HUDEP-2 (cell line): ENCODE results near the gene TNRC6C.
"Not testable (repeated sequence)": the region's sequence is repeated elsewhere in the genome, so short reads cannot be mapped to it uniquely, and the experiment has no call there.

Experiments used
- DNase-seq, 76 experiments: peaks; one replicate each; lab custom pipeline; 2025; ENCODE audit not compliant: unreplicated experiment in 76 of 76; lab: John Stamatoyannopoulos, UW

TNRC6C gene

DNA sequence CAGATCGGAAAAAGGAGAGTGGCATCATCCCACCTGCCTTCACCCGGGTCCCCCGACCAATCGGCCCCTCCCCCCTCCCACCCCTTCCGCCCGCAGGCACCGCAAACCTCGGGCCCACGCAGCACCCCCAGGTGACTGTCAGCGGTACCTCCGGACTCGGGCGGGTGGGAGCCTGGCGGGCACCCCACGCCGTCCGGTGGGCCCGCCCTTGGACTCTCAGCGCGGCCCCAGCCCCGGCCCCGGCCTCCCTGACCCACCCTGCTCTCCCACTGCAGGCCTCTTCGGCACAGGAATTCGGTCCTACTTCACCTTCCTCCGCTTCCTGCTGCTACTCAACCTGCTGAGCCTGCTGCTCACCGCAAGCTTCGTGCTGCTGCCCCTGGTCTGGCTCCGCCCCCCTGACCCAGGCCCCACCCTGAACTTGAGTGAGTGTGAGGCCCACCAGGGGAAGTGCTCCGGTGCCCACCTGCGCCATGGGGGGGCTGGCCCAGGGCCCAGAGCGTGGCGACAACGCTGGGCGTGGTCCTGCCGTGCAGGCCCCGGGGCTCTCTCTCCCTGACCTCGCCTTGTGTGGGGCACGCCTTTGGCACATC, 173.7 kb downstream of the TNRC6C start:
- DNase-seq = peak in 52 of 76 experiments; percentile 14 to 72 (median 44)

DNA sequence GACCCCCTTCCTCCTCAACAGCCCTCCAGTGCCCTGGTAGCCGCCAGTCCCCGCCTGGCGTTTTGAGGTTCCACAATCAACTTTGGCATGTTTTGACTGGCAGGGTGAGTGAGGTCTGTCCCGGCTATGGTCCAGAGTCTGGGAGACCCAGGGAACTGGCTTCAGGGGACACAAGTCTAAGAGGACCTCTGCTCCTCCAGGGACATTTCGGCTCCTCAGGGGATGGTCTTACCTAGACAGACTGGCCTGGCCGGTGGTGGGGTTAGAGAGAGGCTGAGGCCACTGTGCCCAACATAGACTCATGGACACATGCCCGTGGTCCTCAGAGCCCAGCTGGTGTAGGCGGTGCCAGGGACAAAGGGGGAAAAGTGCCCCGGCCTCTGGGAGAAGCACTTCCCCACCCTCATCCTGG, 174.3 kb downstream of the TNRC6C start:
- peak in 3 of 76 experiments; percentile 44 to 58 (median 54) for DNase-seq

DNA sequence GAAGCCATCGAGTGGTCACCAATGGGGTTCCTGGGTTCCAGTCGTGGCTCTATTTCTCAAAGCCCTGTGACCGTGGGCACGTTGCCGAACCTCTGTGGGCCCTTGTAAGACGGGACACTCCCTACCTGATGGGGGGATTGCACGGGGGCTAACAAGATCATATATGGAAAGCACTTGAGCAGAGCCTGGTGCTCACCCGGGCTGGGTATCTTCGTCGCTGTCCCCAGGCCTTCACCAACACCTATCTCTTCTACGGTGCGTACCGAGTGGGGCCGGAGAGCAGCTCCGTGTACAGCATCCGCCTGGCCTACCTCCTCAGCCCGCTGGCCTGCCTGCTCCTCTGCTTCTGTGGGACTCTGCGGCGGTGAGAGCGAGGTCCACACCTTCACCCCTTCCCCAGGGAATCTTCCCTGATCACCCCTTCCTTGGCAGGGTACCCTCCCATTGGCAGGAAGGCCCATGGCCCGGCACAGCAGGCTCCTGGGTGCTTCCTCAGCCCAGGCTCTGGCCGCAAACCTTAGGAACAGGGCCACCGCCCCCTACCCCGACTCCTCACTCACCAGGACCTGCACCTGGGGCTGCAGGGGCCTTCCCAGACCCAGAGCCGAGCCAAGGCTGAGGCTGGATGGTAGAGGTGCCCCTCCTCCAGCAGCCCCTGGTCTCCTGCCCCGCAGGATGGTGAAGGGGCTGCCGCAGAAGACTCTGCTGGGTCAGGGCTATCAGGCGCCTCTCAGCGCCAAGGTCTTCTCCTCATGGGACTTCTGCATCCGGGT, 174.9 kb downstream of the TNRC6C start:
- DNase-seq = no peak

DNA sequence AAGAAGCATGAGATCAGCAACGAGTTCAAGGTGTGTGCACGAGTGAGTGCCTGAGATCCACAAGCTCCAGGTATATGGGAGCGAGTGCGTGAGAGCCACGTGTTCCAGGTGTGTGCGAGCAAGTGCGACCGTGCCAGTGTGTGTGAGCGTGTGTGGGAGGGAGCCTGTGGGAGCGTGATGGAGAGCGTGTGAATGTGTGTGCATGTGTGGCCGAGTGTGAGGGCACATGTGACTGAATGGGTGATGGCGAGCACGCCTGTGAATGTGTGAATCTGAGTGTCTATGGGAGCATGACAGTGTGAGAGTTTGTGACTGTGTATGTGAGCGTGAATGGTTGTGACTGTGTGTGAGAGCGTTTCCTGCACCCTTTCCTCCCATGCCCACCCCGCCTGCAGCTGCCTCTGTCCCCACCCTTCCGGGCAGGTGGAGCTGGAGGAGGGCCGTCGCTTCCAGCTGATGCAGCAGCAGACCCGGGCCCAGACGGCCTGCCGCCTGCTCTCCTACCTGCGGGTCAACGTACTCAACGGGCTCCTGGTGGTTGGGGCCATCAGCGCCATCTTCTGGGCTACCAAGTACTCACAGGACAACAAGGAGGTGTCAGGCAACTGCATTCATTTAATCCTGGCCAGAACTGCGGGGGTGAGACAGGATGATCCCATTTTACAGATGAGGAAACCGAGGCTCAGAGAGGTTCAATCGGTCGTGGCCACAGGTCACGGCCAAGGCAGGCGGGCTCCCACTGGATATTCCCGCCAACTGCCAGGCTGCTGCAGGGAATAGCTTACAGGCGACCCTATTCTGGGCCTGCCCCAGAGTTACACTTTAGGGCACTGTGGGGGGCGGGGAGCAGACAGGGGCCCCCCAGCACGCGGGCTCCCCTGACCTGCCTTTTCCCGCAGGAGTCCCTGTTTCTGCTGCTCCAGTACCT, 175.7 kb downstream of the TNRC6C start:
- DNase-seq = peak in 64 of 76 experiments; percentile 13 to 79 (median 50)

DNA sequence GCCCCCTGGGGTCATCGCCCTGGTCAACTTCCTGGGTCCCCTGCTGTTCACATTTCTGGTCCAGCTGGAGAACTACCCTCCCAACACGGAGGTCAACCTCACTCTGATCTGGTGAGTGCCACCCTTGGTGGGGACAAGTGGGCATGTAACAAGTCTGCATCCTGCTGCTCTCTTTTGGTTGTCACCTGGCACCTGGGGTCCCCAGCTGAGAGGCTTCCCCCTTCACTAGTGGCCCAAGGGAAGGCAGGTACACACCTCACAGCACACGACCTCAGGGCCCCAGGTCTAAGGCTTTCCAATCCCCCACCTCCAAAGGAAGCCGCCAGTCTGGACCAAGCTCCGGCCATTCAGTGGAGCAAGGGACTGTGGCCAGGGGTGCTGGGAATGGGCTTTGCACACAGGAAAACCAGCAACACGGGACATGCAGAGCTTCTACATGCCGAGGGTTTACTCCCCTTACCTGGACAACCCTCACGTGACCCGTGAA, 176.4 kb downstream of the TNRC6C start:
- no peak for DNase-seq

DNA sequence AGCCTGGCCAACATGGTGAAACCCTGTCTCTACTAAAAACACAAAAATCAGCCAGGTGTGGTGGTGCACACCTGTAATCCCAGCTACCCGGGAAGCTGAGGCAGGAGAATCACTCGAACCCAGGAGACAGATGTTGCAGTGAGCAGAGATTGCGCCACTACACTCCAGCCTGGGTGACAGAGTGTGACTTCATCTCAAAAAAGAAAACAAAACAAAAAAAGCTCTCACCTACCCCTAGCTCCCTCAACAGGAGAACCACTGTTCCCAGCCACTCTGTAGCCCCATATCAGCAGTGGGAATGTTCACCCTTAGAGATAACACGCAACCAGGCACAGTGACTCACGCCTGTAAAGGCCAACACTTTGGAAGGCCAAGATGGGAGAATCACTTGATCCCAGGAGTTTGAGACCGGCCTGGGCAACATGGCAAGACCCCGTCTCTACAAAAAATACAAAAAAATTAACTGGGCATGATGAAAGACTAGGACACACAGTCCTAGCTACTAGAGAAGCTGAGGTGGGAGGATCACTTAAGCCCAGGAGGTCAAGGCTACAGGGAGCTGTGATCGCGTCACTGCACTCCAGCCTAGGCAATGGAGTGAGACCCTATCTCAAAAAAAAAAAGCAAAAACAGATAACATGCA, 177.5 kb downstream of the TNRC6C start:
- DNase-seq = no peak

DNA sequence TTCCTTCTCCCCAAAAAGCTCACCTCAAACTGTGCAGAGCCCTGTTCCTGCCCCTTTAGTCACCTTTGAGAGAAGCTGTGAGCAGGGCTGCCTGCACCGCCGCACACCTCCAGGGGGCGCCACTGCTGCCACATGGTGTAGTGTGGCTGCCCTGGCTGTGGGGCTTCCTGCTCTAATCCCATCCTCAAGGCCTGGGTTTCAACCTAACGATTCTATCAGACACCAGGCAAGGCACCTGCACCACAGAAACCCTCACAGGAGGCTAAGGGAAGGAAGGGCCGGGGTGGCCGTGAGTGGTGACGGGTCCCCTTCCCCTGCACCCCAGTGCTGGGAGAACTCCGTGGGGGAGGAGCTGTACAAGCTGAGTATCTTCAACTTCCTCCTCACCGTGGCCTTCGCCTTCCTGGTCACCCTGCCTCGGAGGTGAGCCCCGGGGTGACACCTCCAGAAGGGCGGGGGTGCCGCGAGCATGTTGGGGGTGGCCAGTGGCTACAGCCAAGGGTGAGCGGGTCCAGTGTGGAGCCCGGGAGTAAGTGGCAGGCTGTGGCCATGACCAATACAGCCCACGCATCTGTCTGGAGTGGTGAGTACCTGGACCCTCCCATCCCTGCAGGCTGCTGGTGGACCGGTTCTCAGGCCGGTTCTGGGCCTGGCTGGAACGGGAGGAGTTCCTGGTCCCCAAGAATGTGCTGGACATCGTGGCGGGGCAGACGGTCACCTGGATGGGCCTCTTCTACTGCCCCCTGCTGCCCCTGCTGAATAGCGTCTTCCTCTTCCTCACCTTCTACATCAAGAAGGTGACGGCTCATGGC, 179.1 kb downstream of the TNRC6C start:
- peak in 10 of 76 experiments; percentile 14 to 35 (median 18) for DNase-seq

DNA sequence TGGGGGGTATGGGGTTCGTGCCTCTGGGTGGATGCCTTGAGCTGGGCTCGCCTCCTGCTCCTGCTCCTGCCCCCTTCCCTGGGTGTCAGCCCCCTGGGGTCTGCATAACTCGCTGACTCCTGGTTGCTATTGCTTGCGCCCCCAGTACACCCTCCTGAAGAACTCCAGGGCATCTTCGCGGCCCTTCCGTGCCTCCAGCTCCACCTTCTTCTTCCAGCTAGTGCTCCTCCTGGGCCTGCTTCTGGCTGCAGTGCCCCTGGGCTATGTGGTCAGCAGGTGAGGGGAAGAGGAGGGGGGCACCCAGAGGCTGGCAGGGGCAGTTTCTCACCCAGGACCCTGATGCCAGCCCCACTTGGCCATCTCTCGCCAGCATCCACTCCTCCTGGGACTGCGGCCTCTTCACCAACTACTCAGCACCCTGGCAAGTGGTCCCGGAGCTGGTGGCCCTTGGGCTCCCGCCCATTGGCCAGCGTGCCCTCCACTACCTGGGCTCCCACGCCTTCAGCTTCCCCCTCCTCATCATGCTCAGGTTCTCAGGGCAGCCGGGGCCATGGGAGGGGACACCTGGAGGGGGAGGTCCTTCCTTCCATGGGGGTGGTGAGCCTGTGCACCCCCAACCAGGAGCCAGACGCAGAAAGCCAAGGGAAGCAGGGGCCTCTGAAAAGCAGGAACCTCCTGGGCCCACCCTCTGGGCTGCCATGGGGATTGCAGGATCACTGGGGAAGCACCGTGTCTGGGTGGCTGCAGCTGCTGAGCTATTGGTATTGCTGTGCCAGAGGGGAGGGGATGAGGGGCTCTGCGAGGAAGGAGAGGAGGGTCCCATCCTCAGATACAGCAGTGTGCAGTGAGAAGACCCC, 179.9 kb downstream of the TNRC6C start:
- DNase-seq = peak in 1 of 76 experiments; percentile 34

DNA sequence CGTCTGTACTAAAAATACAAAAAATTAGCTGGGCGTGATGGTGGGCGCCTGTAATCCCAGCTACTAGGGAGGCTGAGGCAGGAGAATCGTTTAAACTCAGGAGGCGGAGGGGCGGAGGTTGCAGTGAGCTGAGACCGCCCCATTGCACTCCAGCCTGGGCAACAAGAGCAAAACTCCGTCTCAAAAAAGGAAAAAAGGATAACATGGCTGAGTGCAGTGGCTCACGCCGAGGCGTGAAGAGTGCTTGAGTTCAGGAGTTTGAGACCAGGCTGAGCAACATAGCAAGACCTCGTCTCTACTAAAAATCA, 181.3 kb downstream of the TNRC6C start:
- DNase-seq = not testable (repeated sequence)

DNA sequence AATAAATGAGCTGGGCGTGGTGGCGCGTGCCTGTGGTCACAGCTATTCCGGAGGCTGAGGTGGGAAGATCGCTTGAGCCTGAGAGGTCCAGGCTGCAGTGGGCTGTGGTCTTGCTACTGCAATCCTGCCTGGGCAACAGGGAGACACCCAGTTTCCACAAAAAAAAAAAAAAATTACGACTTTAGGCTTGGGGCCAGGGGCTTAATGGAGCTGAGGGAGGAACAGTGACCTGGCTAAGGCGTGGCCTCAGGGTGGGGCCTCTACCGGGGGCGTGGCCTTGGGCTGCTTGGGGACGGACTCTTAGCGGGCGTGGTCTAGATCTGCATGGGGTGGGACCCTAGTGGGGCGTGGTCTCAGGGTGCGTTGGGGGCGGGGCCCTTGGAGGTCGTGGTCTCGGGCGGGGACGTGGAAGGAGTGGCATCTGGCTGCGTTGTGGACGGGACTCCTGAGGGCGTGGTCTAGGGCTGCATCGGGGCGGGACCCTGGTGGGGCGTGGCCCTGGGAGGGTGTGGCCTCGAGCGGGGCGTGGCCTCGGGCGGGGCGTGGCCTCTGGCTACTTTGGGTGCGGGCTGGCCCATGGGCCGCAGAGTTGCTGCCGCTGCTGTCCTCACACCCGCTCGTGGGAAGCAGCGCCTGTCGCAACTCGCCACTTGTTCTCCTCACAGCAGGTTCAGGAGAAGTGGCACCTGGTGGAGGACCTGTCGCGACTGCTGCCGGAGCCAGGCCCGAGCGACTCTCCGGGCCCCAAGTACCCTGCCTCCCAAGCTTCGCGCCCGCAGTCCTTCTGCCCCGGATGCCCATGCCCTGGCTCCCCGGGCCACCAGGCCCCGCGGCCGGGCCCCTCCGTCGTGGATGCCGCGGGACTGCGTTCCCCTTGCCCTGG, 181.9 kb downstream of the TNRC6C start:
- DNase-seq = peak; percentile 68 to 100 (median 98)

DNA sequence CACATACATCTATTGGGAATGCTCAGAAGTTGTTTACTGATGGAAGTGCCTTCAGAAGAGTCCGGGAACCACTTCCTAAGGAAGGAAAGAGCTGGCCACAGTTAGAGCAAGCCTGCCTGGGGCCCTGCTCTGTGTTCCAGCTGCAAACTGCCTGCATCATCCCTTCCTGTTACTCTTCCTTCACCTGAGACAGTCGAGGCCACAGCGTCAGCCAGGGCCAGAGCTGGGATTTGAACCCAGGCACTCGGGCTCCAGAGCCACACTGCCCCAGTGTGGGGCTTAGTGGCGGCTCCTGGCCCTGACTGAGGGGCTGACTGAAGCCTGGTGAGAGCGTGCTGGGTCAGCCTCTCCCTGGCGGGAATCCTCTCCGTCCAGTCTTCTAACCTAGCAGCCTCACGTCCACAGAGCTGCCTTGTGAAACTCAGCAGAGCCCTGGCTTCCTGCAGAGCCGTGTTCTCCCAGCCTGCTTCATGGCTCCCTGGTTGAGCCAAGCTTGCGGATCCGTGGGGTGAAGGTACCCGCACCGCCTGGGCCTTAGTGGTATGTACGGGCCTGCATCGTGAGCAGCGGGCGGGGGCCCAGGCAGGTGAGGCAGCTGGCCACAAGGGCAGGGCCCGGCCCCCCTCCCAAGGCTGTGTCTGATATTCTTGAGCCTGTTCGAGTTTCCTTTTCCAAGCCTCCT, 183.1 kb downstream of the TNRC6C start:
- no peak for DNase-seq

DNA sequence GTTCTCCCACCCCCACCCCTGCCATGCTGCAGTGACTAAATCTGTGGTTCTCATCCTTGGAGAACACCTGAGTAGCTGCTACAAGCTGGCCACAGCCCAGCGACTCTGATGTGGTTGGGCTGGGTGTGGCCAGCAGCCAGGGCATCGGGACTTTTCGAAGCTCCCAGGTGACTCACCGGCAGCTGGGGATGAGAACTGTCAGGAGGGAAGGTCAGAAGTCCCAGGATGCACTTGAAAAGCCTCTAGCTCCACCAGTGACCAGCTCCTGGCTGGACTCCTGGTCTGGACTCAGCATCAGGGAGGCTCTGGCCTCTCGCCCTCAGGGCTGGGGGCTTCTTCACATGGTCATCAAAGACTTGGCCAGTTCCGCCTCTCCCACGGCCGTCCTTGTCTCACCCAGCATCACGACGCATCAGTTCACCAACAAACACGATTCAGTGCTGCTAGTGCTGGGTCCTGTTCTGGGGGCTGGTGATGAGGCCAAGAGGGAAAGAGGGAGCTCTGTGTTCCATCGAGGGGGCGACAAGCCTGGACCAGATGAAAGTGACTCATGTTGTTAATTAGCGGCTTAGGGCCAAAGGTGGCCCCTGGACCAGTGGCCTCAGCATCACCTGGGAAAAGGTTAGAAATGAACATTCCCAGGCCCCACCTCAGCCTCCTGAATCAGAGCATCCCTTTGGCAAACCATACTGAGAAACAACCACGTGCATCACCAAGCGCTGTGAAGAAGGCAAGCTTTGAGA, 183.8 kb downstream of the TNRC6C start:
- no peak for DNase-seq

DNA sequence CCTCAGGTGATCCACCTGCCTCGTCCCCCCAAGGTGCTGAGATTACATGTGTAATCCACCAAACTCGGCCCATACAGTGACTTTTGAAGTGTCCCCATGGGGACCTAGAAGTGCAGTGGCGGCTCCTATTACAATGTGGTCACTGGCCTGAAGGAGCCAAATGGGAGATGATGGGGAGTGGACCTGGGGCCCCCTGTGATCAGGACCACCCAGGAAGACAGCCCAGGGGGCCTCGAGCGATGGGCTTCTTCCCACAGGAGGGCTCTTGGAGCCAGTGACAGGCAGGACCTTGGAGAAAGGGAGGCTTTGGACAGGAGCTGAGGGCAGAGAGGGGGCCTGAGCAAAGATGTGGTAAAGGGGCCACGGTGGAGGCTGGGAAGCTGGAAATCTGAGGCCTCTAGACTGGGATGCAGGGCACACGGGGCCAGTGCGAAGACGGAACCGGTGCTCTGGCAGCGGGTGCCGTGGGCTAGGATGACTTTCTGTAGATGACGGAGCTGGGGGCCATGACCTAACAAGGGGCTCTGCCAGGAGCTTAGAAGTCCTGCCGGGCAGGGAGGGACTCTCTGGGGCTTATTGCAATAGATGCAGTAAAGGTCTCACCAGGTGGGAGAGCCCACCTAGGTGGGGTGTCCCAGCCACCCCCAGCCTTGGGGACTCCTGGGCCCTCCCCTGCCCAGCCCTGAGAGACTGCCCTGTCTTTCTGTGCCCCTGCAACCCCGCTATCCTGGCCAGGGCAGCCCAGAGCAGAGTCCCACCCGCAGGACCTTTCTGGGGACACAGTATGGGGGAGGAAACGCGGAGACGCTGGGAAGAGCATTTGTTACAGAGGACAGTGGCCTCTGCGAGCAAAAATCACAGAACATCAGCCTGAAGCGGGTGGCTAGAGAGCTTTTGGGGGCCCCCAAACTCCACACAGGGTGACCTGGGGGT, 185.0 kb downstream of the TNRC6C start:
- no peak for DNase-seq

DNA sequence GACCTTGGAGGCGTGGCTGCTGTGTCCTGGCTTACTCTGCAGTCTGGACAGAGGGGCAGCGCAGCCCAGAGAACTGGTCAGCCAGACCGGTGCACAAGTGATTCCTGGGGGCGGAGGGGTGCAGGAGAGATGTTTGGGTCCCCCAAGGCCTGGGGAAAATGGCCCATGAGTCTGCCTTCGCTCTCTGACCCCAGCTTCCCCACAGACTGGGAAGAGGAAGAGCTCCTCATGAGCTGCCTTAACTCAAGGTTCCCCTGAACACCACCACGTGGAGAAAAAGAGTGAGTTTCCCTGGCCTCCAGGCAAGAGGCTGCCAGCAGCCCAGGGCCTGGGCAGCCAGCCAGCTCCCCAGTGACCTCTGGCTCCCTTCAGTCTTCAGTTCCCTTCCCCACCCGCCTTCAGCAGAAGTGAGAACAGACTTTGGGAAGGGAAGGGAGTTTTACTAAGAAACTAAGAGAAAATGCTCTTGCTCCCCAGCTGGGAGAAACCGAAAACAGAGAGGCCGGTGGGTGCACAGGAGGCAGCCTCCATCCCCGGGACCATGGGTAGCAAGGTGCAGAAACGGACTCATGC, 185.7 kb downstream of the TNRC6C start:
- peak in 71 of 76 experiments; percentile 28 to 87 (median 65) for DNase-seq
